PC-9 (cell line): ENCODE results near the gene LPAR2.

ENCODE experiments used
- EZH2 ChIP-seq: fragments of 200-600 bp; sonication (generic); IDR thresholded peaks from 2 replicates; pipeline ENCODE4 v1.8.0; 2017; ENCODE audit warnings: antibody characterized with exemption, low read depth
- TF ChIP-seq, protein P1 (sequence below): fragments of 200-600 bp; sonication (generic); conservative IDR thresholded peaks from 2 replicates; pipeline ENCODE4 v1.6.1; 2017; ENCODE audit warnings: mixed run types, antibody characterized with exemption, mild to moderate bottlenecking, moderate library complexity

DNA sequence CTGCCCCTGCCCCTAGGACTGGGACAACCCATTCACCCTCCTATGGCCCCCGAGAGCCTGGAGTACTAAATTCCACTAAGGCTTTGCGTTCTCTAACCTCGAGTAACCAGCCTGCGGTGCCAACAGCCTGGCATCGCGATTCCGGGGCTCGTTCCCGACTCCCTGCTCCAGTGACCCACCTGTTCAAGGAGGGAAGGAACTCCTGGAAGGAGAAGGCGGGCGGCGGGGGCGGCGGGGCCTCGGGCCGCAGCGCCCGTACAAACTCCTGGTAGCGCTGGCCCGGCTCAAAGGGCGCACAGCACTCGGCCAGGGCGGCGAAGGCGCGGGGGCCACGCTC is 9.1 kb upstream of the LPAR2 start:
- TF ChIP-seq, protein P1, sequence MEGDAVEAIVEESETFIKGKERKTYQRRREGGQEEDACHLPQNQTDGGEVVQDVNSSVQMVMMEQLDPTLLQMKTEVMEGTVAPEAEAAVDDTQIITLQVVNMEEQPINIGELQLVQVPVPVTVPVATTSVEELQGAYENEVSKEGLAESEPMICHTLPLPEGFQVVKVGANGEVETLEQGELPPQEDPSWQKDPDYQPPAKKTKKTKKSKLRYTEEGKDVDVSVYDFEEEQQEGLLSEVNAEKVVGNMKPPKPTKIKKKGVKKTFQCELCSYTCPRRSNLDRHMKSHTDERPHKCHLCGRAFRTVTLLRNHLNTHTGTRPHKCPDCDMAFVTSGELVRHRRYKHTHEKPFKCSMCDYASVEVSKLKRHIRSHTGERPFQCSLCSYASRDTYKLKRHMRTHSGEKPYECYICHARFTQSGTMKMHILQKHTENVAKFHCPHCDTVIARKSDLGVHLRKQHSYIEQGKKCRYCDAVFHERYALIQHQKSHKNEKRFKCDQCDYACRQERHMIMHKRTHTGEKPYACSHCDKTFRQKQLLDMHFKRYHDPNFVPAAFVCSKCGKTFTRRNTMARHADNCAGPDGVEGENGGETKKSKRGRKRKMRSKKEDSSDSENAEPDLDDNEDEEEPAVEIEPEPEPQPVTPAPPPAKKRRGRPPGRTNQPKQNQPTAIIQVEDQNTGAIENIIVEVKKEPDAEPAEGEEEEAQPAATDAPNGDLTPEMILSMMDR: no peak
- no peak for TF ChIP-seq EZH2
